Stimulated activated CD8-positive, alpha-beta memory T cell treated with anti-CD3 and anti-CD28 coated beads, Interleukin-2, amount 100 ng/mL, for 48 hours (primary cell): Measurements from ENCODE around the gene SLC13A1.
"Not testable (repeated sequence)": the region's sequence is repeated elsewhere in the genome, so short reads cannot be mapped to it uniquely, and the experiment has no call there.

Experiments
- DNase-seq, 2 donors: peaks; one replicate each; pipeline ENCODE4 v3.0.0-alpha.2; 2020; ENCODE audit warnings: low read depth in 2 of 2

SLC13A1 gene

DNA sequence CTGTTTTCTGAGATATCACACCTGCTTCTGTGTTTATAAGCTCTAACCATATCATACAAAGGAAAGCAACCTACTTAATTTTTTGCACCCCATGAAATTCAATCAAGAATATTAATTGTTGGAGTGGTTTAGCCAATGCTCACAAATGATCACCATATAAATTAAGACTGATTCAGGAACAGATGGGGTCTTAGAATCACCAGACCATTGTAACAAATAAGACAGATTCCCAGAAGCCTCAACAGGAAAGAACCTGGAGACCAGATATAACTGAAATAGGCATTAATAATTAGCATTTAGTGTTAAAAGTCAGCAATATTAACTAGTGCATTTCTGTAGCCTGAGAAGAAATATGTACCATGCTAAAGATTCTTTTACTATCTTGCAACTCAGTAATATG is 73.6 kb downstream of the SLC13A1 start:
- DNase-seq = no peak

DNA sequence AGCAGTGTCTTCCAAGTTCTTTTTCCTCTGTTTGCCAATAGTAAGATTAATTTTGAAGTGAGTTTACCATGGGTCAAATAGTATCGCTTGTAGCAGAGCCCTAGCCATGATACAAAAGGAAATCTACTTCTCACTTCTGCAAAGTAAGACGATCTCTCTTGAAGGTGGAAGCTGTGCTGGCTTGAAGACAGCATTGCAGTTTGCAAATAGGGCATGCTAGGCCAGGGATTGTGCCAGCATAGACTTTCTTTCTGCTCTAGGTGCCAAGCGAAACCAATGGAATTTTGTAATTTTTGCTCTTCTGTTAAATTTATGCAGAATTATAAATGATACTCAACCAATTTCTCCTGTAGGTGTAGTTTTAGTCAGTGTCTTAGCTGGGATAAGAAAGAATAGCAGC is 74.5 kb downstream of the SLC13A1 start:
- DNase-seq = no peak

DNA sequence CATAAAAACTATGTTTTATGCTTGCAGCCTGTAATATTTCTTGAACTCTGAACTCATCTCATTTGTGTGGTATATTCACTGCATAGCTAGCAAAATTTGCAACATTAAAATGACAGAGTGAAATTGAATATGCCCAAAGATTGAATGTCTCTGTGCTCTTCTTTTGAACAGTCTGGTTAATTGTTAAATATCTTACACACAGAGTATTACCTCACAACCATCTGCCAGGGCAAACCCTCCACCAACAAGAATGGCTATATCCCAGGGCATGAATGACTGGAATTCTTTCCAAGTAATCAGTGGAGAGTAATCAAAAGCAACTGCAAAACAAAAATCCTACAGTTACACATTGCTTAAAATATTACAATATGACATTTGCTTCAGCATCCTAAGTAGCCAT is 76.9 kb downstream of the SLC13A1 start:
- no peak for DNase-seq

DNA sequence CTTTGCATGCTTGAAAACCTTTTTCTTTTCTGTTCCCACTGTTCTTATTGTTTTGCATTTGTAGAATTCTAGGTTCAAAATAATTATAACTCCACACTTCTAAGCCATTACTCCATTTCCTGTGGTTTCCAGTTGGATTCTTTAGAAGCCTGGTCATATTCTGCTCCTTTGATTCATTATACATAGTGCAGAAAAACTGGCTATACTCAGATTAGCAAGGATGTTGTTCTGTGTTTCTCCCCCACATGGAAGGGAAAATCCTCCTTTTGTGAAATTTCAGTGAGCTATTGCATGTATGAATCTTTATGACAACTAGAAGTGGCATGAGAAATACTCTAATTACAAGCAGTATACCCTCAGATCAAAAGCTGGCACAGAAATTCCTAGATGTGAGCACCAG is 79.5 kb downstream of the SLC13A1 start:
- DNase-seq = no peak

DNA sequence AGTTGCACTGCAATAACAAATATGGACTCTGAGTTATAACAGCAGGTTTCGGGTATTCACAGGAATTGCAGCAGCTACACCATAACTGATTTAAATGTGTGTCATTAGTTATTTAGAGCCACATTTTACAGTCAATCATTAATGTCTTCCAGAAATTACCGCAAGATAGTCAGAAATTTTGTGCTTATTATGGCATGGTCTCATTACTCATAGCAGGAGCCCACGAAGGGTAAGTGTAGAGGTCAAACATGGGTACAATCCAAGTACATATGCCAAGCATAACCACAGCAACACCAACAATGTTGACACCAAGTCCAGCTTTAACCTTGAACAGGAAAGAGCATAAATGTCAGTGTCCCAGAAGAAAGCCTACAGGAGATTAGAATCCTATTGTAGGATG is 84.4 kb downstream of the SLC13A1 start:
- DNase-seq = no peak

DNA sequence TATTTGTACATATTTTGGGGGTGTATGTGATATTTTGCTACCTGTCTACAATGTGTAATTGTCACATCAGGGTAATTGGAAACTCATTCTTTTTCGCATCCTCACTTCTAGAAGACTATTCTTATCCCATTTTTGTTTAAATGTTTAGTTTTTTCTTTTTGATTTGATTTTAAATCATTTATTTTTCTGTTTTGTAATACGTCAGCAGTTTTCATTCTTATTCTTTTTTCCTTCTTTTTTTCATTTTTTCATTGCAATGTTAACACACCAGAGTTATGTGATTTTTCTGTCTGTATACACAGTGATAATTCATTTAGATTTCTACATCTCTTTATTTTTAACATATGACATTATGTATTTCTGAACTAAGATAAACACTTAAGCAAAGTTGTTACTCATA is 85.5 kb downstream of the SLC13A1 start:
- DNase-seq = no peak

DNA sequence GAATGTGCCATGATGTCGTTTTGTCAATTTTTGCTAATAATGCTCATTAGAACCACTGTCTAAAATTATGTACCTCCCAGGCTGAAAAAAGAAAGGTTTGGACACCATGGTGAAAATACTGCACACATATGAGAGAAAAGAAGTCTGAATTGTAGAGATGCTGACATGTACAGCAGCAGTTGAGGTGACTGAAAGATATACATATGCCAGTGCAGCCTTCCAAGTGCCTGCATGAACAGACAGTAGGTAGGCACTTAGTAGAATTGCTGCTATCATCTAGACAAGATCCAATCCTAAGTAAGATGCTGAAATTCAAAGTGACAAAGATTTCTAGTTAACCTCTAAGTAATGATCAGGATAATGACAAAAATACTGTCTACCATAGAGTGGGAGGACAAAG is 86.9 kb downstream of the SLC13A1 start:
- DNase-seq = no peak

DNA sequence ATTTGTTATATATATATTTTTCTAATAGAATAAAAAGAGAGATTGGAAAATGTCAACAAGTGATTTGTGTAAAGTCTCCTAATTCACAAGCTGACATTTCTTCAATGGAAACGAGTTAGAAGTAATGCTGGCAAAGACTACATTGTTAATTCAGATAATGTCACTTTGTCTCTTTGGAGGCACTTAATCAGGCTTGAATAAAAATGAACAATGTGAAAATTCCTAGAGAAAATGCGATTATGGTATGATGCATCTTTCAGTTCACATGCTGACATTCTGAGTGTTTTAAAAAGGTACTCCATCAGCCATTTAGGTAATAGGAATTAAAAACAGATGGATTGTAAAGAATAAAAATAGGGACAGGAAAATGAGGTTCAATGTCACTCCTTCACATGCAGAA is 100.1 kb downstream of the SLC13A1 start:
- no peak for DNase-seq

DNA sequence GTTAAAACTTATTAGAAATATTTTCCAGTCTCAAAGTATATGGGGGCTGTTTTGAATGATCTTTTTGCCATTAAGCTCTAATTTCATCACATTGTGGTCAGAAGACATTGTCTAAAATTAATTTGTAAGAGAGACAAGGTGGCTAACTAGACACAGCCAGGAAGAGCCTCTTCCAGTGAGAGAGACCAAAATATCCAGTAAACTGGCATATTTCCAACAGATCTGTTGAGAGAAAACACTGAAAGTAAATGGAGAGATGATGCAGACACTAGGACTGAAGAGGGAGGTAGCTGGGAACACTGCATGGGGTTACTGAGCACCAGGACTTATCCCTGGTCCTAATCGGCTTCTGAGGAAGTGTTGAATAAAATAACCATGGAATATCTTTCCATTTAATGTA is 102.8 kb downstream of the SLC13A1 start:
- no peak for DNase-seq

DNA sequence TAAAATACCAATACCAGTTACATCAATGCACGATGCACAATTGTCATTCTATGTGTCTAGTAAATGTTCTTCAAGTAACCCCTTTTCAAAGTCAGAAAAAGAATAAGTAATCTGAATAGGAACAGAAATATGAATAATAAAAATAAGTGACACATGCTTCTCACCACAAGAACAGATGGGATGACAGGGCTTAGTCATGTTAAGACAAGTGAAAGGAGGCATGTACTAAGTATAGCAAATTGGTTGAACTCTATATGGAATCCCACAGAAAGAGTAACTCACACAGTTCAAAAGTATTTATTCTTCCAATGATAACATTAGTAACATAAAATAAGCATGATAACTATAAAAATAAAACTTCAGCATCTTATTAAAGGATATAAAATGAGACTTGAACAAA is 103.3 kb downstream of the SLC13A1 start:
- no peak for DNase-seq

DNA sequence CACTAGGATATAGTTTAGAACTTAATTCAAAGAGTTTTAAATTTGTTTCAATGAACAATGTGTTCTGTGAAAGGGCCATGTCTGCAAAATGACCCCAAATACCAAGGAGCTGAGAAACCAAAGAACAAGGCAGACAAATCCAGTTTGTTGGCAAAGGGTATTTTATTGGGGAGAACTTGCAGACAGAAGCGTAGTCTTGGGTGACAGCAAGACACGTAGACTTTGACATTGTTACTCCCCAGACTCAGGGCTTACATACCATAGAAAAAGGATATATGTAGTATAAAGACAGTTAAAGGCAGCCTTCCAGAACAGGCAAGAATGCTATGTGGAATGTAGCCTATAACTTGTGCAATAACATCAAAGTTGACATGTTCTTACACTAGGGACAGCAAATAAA is 109.3 kb downstream of the SLC13A1 start:
- no peak for DNase-seq

DNA sequence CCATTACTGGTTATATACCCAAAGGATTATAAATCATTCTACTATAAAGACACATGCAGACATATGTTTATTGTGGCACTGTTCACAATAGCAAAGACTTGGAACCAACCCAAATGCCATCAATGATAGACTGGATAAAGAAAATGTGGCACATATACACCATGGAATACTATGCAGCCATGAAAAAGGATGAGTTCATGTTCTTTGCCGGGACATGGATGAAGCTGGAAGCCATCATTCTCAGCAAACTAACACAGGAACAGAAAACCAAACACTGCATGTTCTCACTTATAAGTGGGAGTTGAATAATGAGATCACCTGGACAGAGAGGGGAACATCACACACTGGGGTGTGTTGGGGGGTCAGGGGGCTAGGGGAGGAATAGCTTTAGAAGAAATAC is 112.9 kb downstream of the SLC13A1 start:
- DNase-seq = not testable (repeated sequence)

DNA sequence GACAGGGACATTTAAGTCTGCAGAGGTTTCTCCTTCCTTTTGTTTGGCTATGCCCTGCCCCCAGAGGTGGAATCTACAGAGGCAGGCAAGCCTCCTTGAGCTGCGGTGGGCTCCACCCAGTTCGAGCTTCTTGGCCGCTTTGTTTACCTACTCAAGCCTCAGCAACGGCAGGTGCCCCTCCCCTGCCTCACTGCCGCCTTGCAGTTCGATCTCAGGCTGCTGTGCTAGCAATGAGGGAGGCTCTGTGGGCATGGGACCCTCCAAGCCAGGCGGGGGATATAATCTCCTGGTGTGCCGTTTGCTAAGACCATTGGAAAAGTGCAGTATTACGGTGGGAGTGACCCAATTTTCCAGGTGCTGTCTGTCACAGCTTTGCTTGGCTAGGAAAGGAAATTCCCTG is 114.9 kb downstream of the SLC13A1 start:
- DNase-seq = not testable (repeated sequence)

DNA sequence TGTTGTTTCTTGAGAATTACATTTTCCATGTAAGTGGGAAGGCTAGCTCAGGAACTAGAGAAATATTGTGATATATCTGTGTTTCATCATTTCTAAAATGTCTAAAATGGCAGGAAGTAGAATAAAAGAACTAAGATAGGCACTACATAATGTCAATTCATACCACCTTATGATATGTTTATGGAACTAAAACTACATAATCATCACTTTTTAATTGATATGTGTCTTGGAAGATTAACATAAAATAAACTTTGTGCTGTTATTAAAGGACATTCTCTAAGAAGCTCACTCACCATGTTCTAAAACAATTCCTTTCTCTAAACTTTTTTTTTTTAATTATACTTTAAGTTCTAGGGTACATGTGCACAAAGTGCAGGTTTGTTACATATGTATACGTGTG is 120.7 kb downstream of the SLC13A1 start:
- DNase-seq = no peak

DNA sequence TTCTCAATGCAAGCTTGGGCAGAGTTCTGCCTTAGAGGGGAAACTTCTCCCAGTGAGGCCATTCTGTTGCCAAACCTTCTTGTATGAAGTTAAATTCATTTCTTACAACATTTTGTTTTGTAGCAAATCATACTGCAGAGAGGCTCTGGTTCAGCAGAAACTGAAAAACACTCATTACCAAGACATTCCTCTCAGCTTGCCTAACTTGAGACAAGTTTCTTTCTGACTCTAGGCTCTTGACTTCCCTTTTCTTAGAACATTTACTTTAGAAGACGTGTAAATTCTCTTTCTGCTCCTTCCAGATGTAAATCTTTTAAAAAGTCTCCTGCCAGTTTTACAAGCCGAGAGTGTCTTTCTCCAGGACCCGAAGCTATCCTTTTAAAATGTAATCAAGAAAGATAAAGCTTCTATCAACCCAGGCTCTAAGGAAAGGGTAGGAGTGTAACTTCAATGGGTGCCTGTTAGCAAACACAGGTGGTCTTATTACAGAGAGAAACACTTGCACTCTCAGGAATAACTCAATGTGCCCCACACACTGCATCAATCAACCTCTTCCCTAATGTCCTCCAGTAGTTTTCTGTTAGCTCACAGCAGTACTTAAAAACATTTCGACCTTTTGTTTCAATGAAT is 123.8 kb downstream of the SLC13A1 start:
- DNase-seq = no peak

DNA sequence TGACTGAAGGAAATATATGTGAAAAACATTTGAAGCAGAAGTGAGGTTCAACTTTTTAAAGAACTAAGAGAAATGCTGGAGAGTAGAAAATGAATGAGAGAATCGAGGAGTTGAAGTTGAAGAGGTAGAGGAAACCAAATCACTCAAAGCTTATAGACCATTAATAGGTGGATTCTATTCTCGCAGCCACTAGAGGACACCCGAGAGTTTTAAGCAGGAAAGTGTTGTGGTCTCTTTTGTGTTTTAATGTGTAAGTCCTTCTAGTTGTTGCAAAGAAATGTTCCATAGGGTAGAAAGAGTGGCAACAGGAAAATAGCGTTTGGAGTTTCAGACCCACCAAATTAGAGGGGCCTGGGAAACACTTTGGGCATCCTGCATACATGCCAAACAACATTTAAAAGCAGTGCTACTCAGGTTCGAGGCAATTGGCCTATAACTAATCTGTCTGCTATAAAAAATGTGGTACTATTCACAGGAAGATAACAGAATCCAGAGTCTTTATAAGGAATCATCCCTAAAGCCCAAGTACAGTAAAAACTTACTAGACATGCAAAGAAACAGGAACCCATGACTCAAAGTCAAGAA is 129.0 kb downstream of the SLC13A1 start:
- no peak for DNase-seq

DNA sequence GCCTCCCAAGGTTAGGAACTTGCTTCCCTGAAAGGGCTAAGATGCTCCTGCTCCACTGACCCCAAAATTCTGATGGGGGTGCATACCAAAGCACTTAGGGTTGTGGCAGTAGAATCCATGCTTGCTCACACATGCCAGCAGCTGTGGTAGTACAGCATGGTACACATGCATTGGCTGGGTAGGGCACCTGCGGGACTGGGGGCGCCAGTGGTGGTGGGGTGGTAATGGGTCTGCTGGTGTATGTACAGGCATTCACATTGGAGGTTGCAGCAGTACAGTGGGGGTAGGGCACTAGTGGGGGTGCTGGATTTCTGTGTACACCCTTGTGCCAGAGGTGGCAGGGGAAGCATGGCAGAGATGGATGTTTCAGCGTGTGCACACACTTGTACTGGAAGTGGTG is 132.0 kb downstream of the SLC13A1 start:
- no peak for DNase-seq
